ENCODE measurements around the gene THBD. TPM values are rescaled to one million over a fixed set of nuclear protein-coding genes. Genes with fewer than 3 reads are reported as not detected.
"Not testable (repeated sequence)": the region's sequence is repeated elsewhere in the genome, so short reads cannot be mapped to it uniquely, and the experiment has no call there.

THBD gene
- polyA plus RNA-seq, 1 experiment = 0.04 TPM

DNA sequence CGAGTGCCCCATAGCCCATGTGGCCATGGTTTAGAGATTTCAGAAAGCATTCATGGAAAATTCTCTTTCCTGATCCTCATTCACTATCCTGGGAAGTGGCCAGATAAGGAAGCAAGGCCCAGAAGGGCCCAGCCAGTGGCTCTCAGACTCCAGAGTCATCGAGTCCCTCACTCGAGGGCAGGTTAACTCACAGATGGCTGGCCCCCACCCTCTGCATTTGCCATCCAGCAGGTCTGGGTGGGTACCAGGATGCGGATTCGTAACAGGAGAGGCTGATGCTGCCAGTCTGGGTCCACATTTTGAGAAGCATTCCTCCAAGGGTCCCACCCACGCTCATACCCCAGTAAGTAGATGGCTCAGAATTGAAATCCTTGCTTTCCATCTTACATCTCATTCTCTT is 18.1 kb downstream of the THBD start:
- no peak overlapping the region for H3K4me3 ChIP-seq (ENCODE audit: low read depth, low read length)
- no peak for DNase-seq (ENCODE audit: low read depth)
- POLR2A ChIA-PET = no interaction called here
- H3K27me3 ChIP-seq (ENCODE audit: control insufficient read depth, insufficient read depth, low read length) = no peaks in the 10 kb centered on the region
- TF ChIP-seq, protein P1, sequence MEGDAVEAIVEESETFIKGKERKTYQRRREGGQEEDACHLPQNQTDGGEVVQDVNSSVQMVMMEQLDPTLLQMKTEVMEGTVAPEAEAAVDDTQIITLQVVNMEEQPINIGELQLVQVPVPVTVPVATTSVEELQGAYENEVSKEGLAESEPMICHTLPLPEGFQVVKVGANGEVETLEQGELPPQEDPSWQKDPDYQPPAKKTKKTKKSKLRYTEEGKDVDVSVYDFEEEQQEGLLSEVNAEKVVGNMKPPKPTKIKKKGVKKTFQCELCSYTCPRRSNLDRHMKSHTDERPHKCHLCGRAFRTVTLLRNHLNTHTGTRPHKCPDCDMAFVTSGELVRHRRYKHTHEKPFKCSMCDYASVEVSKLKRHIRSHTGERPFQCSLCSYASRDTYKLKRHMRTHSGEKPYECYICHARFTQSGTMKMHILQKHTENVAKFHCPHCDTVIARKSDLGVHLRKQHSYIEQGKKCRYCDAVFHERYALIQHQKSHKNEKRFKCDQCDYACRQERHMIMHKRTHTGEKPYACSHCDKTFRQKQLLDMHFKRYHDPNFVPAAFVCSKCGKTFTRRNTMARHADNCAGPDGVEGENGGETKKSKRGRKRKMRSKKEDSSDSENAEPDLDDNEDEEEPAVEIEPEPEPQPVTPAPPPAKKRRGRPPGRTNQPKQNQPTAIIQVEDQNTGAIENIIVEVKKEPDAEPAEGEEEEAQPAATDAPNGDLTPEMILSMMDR (IDR thresholded peaks at IDR 0.05; ENCODE audit: insufficient read depth, low read depth, low read length) = no peak
- no peaks in the 10 kb centered on the region for H3K36me3 ChIP-seq (ENCODE audit: control insufficient read depth, insufficient read depth, low read length)
- CTCF ChIA-PET = no interaction called here

DNA sequence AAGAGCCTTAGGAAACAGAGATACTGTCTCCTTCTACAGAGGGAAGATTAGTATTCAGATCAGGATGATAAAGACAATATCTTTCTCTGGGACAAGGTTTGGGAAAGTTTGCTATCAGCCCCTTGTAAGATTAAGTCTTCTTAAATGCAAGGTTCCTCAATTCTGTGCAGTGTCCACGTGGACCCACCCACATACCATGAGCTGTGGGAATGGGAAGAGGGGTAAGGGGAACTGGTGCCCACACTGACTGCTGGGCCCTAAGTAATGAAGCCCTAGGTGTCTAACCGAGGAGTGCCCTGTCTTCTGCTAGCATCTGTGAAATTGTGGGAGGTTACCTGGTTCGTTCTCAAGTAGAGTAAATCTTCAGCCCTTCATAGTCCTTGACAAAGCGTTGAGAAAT is 20.1 kb downstream of the THBD start:
- H3K4me3 ChIP-seq (ENCODE audit: low read depth, low read length) = no peak overlapping the region
- H3K27me3 ChIP-seq (ENCODE audit: control insufficient read depth, insufficient read depth, low read length) = no peaks in the 10 kb centered on the region
- no peaks in the 10 kb centered on the region for H3K36me3 ChIP-seq (ENCODE audit: control insufficient read depth, insufficient read depth, low read length)
- POLR2A ChIA-PET = no interaction called here
- no peak for DNase-seq (ENCODE audit: low read depth)
- TF ChIP-seq, protein P1 (IDR thresholded peaks at IDR 0.05; ENCODE audit: insufficient read depth, low read depth, low read length) = no peak
- CTCF ChIA-PET = no interaction called here

DNA sequence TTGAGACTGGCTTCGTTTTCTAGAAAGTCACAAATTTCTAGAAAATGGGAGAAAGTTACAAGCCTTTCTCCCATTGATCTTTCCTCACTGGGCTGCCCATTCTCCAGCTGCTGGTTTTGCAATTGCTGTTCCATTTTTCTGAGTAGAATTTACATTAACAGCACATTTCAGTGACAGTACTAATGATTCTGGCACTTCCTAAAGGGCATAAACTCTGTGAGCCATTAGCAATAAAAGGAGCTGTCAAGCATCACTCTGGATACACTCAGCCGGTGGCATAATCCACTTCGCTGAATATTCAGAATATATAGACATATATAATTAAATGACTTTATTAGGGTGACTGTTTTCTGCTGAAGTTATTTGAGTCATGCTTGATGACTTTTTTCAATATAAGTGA is 21.1 kb downstream of the THBD start:
- DNase-seq (ENCODE audit: low read depth) = no peak
- H3K36me3 ChIP-seq (ENCODE audit: control insufficient read depth, insufficient read depth, low read length) = no peaks in the 10 kb centered on the region
- no peaks in the 10 kb centered on the region for H3K27me3 ChIP-seq (ENCODE audit: control insufficient read depth, insufficient read depth, low read length)
- CTCF ChIA-PET = interaction anchor here (0.9 kb wide), 1 partner anchor 9 kb away, joined by 3 read pairs; no protein-coding TSS in a partner anchor
- TF ChIP-seq, protein P1 (IDR thresholded peaks at IDR 0.05; ENCODE audit: insufficient read depth, low read depth, low read length) = no peak
- H3K4me3 ChIP-seq (ENCODE audit: low read depth, low read length) = no peak overlapping the region
- POLR2A ChIA-PET = no interaction called here

DNA sequence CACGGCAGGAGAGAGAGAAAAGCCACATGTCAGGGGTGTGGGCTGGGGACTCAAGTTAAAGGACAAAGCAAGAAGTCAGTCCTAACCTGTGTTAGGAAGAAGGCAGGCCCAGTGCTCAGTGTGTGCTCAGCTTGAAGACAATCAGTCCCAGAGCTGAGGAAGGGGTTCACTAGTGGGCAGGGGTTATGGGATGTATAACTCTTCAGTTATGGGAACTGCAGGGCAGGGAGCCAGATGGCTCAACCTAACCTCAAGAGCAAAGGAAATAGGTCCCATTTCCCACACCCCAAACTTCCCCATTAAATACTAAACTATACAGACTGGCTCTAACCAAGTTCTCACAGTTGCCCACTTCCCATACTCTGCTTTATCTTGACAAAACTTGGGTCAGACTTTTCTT is 21.8 kb downstream of the THBD start:
- no peak overlapping the region for H3K4me3 ChIP-seq (ENCODE audit: low read depth, low read length)
- ChIA-PET POLR2A (no interaction called here), CTCF (interaction anchor here (0.9 kb wide), 1 partner anchor 10 kb away, joined by 3 read pairs; no protein-coding TSS in a partner anchor)
- no peaks in the 10 kb centered on the region for H3K27me3 ChIP-seq (ENCODE audit: control insufficient read depth, insufficient read depth, low read length)
- TF ChIP-seq, protein P1 (IDR thresholded peaks at IDR 0.05; ENCODE audit: insufficient read depth, low read depth, low read length) = no peak
- H3K36me3 ChIP-seq (ENCODE audit: control insufficient read depth, insufficient read depth, low read length) = no peaks in the 10 kb centered on the region
- DNase-seq (ENCODE audit: low read depth) = no peak

GRCh38 chr20:23025503-23025902 is 24.0 kb downstream of the THBD start:
- H3K36me3 ChIP-seq (ENCODE audit: control insufficient read depth, insufficient read depth, low read length); H3K4me3 ChIP-seq (ENCODE audit: low read depth, low read length); DNase-seq (ENCODE audit: low read depth); H3K27me3 ChIP-seq (ENCODE audit: control insufficient read depth, insufficient read depth, low read length); CTCF ChIA-PET; POLR2A ChIA-PET: not testable (repeated sequence)

GRCh38 chr20:23024701-23025100 is 24.8 kb downstream of the THBD start:
- Histone ChIP-seq H3K27me3 (ENCODE audit: control insufficient read depth, insufficient read depth, low read length) (no peaks in the 10 kb centered on the region), H3K36me3 (ENCODE audit: control insufficient read depth, insufficient read depth, low read length) (no peaks in the 10 kb centered on the region), H3K4me3 (ENCODE audit: low read depth, low read length) (no peak overlapping the region)
- TF ChIP-seq, protein P1 (IDR thresholded peaks at IDR 0.05; ENCODE audit: insufficient read depth, low read depth, low read length) = no peak
- ChIA-PET CTCF (no interaction called here), POLR2A (no interaction called here)
- no peak for DNase-seq (ENCODE audit: low read depth)
